Measurements from ENCODE around the gene ZNF689.

The ZNF689 gene

DNA sequence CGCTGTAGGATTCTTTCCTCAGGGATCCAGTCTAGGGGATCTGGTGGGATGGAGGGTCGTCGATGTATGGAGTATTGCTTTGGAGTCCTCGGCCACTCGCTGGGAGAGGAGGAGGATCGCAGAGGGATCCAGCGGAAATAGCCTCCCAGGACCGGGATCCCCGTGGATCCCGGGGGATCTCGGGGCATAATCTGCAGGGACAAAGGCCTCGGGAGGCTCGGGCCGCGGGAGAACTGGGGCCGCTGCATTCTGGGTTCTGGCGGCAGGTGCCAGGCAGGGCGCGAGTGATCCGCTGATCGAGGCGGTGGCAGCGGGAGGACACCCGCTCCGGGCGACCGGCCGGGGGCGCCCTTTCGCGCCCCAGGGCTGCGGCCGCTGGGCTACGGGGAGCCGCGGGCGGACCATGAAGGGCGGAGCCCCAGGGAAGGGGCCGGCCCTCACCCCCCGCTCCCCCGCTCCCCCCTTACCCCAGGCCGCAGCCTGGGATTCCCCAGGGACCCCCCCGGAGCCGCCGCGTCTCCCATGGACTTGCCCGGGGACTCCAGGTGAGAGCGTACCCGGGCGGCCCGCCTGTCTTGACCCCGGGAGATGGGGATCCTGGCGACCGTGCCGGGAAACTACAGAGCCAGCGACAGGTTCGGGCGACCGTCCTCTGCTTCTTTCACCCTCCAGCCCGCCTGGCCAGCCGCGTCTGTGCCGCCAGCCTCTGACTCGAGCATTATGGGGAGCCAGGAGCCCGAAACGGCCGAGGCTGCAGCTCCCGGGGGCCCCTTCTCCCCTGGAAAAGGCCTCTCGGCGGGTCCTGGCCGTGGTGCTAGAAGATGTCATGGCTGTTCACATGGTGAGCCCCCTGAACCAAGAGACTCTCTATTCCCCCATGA is 41.2 kb upstream of the ZNF689 start (continued):
- TF ChIP-seq ZNF169 (tag by site-specific recombination; IDR thresholded peaks at IDR 0.05) (no peak), ZNF132 (tag by site-specific recombination; IDR thresholded peaks at IDR 0.05; ENCODE audit: borderline replicate concordance) (no peak), ZNF10 (tag by site-specific recombination; IDR thresholded peaks at IDR 0.05) (no peak), ZNF660 (tag by site-specific recombination; IDR thresholded peaks at IDR 0.05) (peak; percentile 64; the same call in 1 of the 2 replicates), SCRT2 (tag by site-specific recombination; IDR thresholded peaks at IDR 0.05) (peak; percentile 39; the same call in 1 of the 2 replicates), ZNF184 (tag by site-specific recombination; IDR thresholded peaks at IDR 0.05) (no peak), ZNF521 (tag by site-specific recombination; IDR thresholded peaks at IDR 0.05) (no peak), ZNF473 (tag by site-specific recombination; IDR thresholded peaks at IDR 0.05) (no peak), ZNF16 (tag by site-specific recombination; IDR thresholded peaks at IDR 0.05; ENCODE audit: low read depth) (no peak), ZNF324 (tag by site-specific recombination; IDR thresholded peaks at IDR 0.05) (no peak), ZBTB44 (tag by site-specific recombination; IDR thresholded peaks at IDR 0.05) (0 out of 2 replicates have a peak, but pooled peaks have one; percentile 23), ZNF157 (tag by site-specific recombination; IDR thresholded peaks at IDR 0.05) (no peak), ZSCAN30 (tag by site-specific recombination; IDR thresholded peaks at IDR 0.05) (peak; percentile 93), ZNF707 (tag by site-specific recombination; IDR thresholded peaks at IDR 0.05) (no peak), ZNF223 (tag by site-specific recombination; IDR thresholded peaks at IDR 0.05) (no peak; the same call in 1 of the 2 replicates), ZNF211 (tag by site-specific recombination; IDR thresholded peaks at IDR 0.05; ENCODE audit: low read depth) (no peak), ZNF146 (tag by site-specific recombination; IDR thresholded peaks at IDR 0.05) (0 out of 2 replicates have a peak, but pooled peaks have one; percentile 2), INSM2 (tag by site-specific recombination; IDR thresholded peaks at IDR 0.05) (no peak; the same call in 1 of the 2 replicates), MEIS1 (CRISPR knock-in tag; IDR thresholded peaks at IDR 0.05; ENCODE audit: borderline replicate concordance) (no peak), ZNF585B (tag by site-specific recombination; IDR thresholded peaks at IDR 0.05) (no peak), OSR2 (tag by site-specific recombination; IDR thresholded peaks at IDR 0.05) (no peak), GLIS2 (tag by site-specific recombination; IDR thresholded peaks at IDR 0.05) (peak; percentile 71), ZEB2 (tag by site-specific recombination; IDR thresholded peaks at IDR 0.05) (0 out of 2 replicates have a peak, but pooled peaks have one; percentile 16), ZNF366 (tag by site-specific recombination; conservative IDR thresholded peaks at IDR 0.05) (no peak), SP2 (tag by site-specific recombination; IDR thresholded peaks at IDR 0.05) (no peak), ZNF518A (tag by site-specific recombination; conservative IDR thresholded peaks at IDR 0.05; ENCODE audit: low read depth) (no peak)
- TF ChIP-seq, protein P1, sequence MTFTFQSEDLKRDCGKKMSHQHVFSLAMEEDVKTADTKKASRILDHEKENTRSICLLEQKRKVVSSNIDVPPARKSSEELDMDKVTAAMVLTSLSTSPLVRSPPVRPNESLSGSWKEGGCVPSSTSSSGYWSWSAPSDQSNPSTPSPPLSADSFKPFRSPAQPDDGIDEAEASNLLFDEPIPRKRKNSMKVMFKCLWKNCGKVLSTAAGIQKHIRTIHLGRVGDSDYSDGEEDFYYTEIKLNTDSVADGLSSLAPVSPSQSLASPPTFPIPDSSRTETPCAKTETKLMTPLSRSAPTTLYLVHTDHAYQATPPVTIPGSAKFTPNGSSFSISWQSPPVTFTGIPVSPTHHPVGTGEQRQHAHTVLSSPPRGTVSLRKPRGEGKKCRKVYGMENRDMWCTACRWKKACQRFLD (tag by site-specific recombination; IDR thresholded peaks at IDR 0.05): no peak
- TF ChIP-seq, protein P2, sequence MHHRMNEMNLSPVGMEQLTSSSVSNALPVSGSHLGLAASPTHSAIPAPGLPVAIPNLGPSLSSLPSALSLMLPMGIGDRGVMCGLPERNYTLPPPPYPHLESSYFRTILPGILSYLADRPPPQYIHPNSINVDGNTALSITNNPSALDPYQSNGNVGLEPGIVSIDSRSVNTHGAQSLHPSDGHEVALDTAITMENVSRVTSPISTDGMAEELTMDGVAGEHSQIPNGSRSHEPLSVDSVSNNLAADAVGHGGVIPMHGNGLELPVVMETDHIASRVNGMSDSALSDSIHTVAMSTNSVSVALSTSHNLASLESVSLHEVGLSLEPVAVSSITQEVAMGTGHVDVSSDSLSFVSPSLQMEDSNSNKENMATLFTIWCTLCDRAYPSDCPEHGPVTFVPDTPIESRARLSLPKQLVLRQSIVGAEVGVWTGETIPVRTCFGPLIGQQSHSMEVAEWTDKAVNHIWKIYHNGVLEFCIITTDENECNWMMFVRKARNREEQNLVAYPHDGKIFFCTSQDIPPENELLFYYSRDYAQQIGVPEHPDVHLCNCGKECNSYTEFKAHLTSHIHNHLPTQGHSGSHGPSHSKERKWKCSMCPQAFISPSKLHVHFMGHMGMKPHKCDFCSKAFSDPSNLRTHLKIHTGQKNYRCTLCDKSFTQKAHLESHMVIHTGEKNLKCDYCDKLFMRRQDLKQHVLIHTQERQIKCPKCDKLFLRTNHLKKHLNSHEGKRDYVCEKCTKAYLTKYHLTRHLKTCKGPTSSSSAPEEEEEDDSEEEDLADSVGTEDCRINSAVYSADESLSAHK (tag by site-specific recombination; IDR thresholded peaks at IDR 0.05): 0 out of 2 replicates have a peak, but pooled peaks have one; percentile 3

Data from HEK293 (cell line).